GM12892 (cell line): ENCODE results near the gene KLHL30.
"Not testable (repeated sequence)": the region's sequence is repeated elsewhere in the genome, so short reads cannot be mapped to it uniquely, and the experiment has no call there.

Source experiments
- DNase-seq: peaks from one replicate; pipeline ENCODE4 v3.0.0; 2011; ENCODE audit not compliant: insufficient read length
- FAIRE-seq: peaks from 2 replicates; lab custom pipeline; 2011; peaks lifted over from hg19 to GRCh38; lab: Jason Lieb, UNC
- POLR2A ChIP-seq: IDR thresholded peaks from 2 replicates; pipeline ENCODE4 v1.6.1; 2011; ENCODE audit warnings: low read depth, low read length, control low read depth
- POLR2AphosphoS5 ChIP-seq: IDR thresholded peaks from 2 replicates; pipeline ENCODE4 v1.6.1; 2011; ENCODE audit warnings: low read depth, low read length, control low read depth
- TAF1 ChIP-seq: IDR thresholded peaks from 2 replicates; pipeline ENCODE4 v1.6.1; 2011; ENCODE audit warnings: low read depth, mild to moderate bottlenecking, control low read depth, low read length, borderline replicate concordance

KLHL30 gene

DNA sequence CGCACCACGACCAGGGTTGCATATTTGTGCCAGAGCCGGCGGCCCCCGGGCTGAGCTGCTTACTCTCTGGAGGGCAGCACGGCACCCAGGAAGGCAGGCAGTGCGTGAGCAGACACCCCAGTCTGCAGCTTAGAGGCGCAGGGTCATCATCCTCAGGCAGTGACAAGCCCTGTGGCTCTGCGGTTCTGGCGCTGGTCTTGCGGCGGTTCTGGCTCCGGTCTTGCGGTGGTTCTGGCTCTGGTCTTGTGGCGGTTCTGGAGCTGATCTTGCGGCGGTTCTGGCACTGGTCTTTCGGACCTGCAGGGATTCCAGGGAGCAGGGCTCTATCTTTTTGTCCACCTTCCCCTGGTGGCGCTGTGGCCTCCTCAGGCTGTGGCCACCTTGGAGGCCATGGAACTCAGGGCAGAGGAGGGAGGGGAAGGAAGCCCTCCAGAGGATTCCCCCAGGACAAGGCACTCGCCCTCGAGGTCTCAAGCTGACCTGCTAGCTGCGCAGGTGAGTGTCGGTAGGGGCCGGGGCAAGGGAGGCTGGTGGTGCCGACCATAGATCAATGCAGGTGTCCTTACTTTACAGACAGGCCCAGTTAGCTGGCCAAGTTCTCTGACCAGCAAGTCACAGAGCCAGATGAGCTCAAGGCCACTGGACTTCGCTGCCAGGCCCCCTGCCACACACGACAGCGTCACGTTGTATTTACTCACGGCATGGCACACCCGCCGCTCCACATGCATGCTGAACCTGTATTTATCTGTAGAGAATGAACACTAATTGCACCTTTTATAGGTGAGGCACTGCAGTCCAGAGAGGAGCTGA, 23.4 kb upstream of the KLHL30 start:
- FAIRE-seq = no peak
- TF ChIP-seq POLR2AphosphoS5 (no peak), TAF1 (no peak)
- no peak for DNase-seq

DNA sequence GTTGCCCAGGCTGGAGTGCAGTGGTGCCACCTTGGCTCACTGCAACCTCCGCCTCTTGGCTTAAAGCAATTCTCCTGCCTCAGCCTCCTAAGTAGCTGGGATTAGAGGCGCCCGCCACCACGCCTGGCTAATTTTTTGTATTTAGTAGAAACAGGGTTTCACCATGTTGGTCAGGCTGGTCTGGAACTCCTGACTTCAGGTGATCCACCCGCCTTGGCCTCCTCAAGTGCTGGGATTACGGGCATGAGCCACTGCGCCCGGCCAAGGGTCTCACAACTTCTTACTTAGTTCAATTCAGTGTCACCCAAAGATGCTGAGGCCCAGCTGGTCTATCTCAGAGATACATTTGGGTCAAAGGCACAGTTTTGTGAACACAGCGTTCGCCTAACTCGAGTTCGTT, 22.8 kb upstream of the KLHL30 start:
- FAIRE-seq, DNase-seq: not testable (repeated sequence)

DNA sequence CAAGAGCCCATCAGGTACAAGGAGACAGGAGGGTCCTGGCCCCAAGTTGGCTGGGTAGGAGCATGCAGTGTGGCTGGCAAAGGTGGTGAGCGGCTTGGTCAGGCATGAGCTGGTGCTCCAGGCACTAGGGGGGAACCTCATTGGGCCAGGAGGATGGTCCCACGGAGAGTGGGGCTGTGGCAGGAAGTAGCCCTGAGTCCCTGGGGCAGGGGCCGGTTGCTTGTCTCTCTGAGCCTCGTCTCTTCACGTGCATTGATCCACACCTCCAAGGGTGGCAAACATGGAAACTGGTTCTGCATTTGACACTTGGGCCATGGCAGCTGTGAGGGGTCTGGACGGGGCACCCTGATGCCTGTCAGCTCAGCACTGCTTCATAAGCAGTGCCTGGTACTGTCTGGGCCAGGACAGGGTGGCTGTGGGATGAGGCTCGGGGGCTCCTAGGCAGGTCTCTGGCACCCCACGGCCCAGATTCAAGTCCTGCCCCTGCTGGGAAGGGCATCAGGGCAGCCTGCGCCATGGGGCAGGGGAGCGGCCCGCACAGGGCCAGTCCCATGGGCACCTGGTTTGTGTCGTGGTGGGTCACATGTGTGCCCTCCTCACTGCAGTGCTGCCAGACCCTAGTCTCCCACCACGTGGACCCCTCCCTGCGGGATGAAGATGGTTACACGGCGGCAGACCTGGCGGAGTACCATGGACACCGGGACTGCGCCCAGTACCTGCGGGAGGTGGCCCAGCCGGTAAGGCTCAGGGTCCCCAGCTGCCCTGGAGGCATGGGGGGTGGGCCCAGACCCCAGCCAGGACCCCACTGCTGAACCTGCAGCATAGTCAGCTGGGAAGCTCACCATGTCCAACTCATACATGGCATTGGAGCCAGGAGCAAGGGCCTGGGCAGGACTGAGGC, 21.9 kb upstream of the KLHL30 start:
- FAIRE-seq (no peak), DNase-seq (no peak)
- TF ChIP-seq POLR2AphosphoS5 (no peak), TAF1 (no peak), POLR2A (no peak)

DNA sequence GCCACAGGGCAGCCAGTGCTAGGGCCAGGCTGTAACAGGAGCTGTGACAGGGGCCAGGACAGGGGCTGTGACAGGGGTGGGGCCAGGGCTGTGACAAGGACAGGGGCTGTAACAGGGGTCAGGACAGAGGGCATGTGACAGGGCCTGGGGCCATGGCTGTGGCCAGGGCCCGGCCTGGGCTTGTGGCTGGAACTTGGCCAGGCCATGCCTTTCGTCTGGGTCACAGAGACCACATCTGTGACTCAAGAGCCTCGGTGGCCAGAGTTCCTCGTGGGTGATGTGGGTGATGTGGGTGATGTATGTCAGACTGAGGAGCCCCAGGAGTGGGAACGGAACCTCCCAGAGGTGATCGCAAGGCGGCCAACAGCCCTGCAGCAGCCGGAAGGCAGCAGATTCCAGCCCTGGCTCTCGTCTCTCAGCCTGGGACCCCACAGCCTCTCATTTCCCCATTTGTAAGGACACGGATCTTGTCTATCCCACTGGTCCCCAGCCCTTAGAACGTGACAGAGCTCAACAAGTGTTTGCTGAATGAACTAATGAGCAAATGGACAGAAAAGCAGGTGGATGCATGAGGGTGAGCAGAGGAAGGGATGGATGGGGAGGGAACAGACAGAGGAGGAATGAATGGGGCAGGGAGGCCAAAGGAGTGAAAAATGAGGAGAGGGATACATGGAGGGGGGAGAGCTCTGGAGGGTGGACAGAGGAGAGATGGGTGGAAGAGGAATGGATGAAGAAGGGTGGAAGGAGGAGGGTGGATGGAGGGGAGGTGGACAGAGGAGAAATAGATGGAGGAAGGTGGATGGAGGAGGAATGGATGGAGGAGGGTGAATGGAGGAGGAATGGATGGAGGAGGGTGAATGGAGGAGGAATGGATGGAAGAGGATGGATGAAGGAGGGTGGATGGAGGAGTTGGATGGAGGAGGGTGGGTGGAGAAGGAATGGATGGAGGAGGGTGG, 21.0 kb upstream of the KLHL30 start:
- TF ChIP-seq POLR2AphosphoS5 (no peak), POLR2A (no peak), TAF1 (no peak)
- FAIRE-seq = no peak
- no peak for DNase-seq

DNA sequence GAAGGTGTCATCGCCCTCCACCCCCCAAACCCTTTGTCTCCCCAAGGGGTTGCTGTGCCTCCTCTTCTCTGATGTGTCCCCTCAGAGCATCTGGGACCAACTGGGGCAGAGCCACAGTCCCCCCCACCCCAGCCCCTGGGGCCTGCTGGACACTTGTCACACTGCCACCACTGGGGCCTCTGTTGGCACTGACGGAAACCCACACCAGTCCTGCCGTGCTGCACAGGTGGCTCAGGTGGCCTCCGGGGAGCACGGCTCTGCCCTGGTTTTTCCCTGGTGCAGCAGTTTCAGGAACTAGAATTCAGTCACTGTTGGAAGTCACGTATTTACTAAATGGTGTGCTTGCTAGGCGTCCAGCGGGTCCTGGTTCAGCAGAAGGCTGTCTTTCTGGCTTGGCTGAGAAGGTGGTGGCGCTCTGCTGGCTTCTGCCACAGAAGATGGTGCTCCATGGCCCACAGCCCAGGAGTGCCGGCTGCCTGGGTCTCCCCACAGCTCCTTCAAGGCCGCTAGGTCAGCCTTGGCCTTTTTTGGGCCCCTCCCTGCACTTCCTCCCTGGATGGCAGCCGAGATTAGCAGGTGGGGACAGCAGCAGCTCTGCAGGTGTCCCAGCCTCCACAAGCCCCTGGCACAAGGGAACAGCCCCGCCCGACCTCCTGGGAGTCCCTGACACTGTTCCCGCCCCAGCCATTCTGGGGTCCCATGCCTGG, 18.6 kb upstream of the KLHL30 start:
- no peak for DNase-seq
- TF ChIP-seq POLR2AphosphoS5 (no peak), POLR2A (no peak)
- no peak for FAIRE-seq

DNA sequence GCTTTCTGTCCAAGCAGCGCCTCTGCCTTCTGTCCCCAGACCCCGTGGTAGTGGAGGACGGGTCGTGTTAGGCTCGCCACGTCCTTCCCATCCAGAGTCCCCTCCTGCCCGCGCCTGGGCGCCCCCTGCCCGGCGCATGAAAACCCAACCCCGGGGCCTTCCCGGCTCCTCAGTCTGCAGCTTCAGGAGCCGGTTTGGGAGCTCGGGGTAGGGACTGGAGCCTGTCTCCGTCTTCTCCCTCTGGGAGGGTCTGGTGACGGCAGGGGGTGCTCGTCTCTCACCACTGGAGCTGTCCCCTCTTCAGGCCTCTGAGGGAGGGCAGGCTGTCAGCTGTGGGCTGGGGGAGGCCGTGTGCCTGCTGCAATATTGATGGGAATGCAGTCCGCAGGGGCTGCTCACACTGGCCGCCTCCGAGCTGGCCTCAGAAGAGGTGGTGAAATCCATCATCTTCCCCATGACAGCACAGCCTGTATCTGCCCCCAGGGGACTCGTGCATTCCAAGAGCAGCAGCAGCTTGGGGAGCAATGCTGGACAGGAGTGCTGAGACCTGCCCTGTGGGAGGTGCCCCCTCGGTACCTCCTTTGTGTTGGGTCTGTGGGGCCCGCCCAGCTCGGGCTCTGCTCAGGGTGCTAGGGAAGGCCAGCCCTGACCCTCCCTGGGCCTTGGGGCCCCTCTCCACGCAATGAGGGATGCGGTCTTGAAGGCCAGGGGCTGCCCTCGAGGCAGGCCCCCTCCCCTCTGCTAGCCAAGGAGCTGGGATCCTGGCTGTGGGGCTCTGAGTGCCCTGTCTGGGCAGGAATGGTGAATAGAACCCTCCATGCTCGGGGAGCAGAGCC, 17.8 kb upstream of the KLHL30 start:
- DNase-seq (no peak), FAIRE-seq (no peak)
- TF ChIP-seq TAF1 (no peak), POLR2AphosphoS5 (no peak), POLR2A (no peak)

DNA sequence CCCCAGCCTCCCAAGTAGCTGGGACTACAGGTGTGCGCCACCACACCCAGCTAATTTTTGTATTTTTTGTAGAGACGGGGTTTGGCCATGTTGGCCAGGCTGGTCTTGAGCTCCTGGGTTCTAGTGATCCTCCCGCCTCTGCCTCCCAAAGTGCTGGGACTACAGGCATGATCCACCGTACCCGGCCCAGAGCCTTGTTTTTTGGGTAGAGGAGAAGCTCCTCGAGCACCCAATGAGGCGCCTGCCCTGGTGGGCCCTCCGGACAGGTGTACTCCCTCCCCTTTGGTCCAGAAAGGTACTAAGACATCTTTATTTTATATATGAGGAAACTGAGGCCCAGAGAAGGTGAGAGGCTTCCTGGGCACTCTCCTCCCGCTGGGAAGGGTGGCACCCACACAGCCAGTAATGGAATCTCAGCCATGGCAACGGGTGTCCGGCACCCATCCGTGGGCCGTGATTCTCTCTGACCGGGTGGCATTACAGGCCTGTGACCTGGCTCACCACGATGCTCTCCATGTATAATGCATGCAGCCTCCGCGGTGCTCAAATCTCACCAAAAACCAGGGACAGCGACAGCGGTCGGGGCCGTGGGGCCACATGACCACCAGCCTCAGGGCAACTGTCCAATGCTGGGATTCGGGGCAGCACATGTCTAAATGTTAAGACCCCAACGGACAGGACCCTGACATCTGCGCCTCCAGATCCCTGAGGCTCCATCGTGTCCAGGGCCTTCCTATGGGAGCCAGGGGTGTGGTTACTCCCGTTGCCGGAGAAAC, 16.8 kb upstream of the KLHL30 start:
- TF ChIP-seq TAF1 (no peak), POLR2AphosphoS5 (no peak), POLR2A (no peak)
- DNase-seq (no peak), FAIRE-seq (no peak)

DNA sequence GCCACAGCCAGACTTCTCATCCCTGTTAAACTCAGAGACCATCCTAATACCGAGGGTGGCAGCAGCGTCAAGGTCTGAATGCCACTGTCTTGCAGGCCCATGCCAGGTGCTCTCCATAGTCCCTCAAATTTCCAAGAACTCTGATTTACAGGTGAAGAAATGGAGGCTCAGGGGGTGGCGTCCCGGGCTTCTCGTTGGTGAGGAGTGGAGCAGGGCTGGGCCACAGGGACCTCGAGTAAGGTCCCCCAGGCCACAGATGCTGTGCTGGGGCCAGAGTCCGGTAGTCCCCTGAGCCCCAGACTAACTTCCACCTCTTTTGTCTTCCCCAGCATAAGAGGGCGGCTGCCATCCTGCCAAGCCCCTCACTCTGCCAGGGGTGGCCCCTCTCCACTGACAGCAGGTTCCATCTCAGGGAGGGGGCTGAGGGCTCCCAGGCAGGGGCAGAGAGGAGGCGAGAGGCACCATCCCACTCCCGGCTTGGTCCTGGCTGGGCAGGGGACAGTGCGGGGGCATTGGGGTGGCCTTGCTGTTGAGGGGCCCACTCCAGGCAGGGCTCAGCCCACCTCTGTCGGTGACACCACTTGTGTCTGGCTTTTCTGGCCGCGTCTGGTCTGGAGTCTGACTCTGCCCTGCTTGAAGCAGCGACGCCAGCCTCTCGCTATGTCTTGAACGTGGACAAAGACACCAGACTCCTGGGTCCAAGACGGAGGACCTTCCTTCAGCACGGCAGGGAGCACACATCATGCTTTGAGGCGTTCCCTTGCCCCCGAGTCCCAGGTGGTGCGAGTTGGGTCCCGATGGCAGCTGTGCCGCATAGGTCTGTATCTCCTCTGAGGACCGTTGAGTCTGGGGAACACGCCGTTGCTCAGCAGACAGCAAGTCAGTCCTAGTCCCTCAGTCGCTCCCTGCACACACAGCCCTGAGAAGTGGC, 15.9 kb upstream of the KLHL30 start:
- no peak for DNase-seq
- TF ChIP-seq POLR2A (no peak), POLR2AphosphoS5 (no peak), TAF1 (no peak)
- FAIRE-seq = no peak
